Kidney (tissue), 14 donors: ENCODE measurements around the gene SQOR. TPM values are rescaled to one million over a fixed set of nuclear protein-coding genes. Genes with fewer than 3 reads are reported as not detected.

Source experiments
- DNase-seq, 5 donors: peaks; one replicate each; pipeline ENCODE4 v3.0.0-alpha.2; 2013 to 2020
- FAIRE-seq: peaks from 2 replicates; lab custom pipeline; 2012; peaks lifted over from hg19 to GRCh38; lab: Jason Lieb, UNC
- H3K27ac ChIP-seq, 2 donors: one replicate each; pipeline ENCODE4 v1.7.0; 2013; ENCODE audit warnings: low read depth in 2 of 2, low read length in 2 of 2, inconsistent platforms in 1 of 2
- H3K27me3 ChIP-seq: one replicate; pipeline ENCODE4 v1.7.1; 2013; ENCODE audit warnings: low read length, inconsistent platforms; ENCODE audit not compliant: control insufficient read depth, insufficient read depth
- H3K36me3 ChIP-seq, 3 donors: one replicate each; pipeline versions ENCODE4 v1.7.0 to v1.7.1; 2013; ENCODE audit warnings: low read length in 3 of 3, control low read depth in 1 of 3, inconsistent platforms in 1 of 3; ENCODE audit not compliant: insufficient read depth in 3 of 3, control insufficient read depth in 2 of 3
- H3K4me1 ChIP-seq, 3 donors: one replicate each; pipeline versions ENCODE4 v1.7.0 to v1.7.1; 2013; ENCODE audit warnings: low read length in 3 of 3, inconsistent platforms in 1 of 3, low read depth in 1 of 3; ENCODE audit not compliant: control insufficient read depth in 2 of 3, insufficient read depth in 2 of 3
- H3K4me3 ChIP-seq, 3 donors: one replicate each; pipeline versions ENCODE4 v1.7.0 to v1.8.1; 2013; ENCODE audit warnings: low read length in 3 of 3, control low read depth in 1 of 3, inconsistent platforms in 1 of 3
- H3K9ac ChIP-seq, 3 donors: one replicate each; pipeline versions ENCODE4 v1.7.0 to v1.7.1; 2013; ENCODE audit warnings: low read length in 3 of 3, control low read depth in 1 of 3, inconsistent platforms in 1 of 3
- H3K9me3 ChIP-seq, 3 donors: one replicate each; pipeline versions ENCODE4 v1.7.0 to v1.7.1; 2013; ENCODE audit warnings: low read length in 3 of 3, control low read depth in 1 of 3, inconsistent platforms in 1 of 3; ENCODE audit not compliant: control insufficient read depth in 2 of 3, insufficient read depth in 1 of 3
- CTCF ChIP-seq: IDR thresholded peaks from 3 replicates; pipeline ENCODE4 v1.5.1; 2012; ENCODE audit warnings: mild to moderate bottlenecking, moderate library complexity, borderline replicate concordance; ENCODE audit not compliant: insufficient read depth; ENCODE audit errors: extremely low read depth
- intact Hi-C: fragments of 100-400 bp; cut with DNase I; formaldehyde crosslinking; loops from one replicate; pipeline ENCODE4 v1.11.1; 2022
- polyA plus RNA-seq: library from polyadenylated mRNA; stranded (reverse); fragments of 350-450 nt; fragmentation: Illumina TruSeq; extraction: RNeasy Lipid Tissue Mini Kit (QIAGEN cat#74804); gene quantifications from one replicate; pipeline ENCODE4 v1.2.3, GENCODE V29; 2014; ENCODE audit warnings: low read depth, low replicate concordance; ENCODE audit not compliant: insufficient read depth
- total RNA-seq: library from RNA; stranded (reverse); fragmentation: NEBNext Ultra II Directional; extraction: Animal tissue kit (Norgen Biotek cat#: 25700); gene quantifications from one replicate; pipeline ENCODE4 v1.2.1, GENCODE V29; 2021
- donor health status: control.
- donor health status: control.
- donor health status: control.
- donor health status: control.
- donor health status: control.
- donor health status: DM: yes; HTN: yes; CAD: no.
- donor health status: Normal renal cell carcinoma (clear cell type).

Gene SQOR
- total and polyA plus RNA-seq, 2 donors from 2014 or later: 43.4 to 67.5 TPM

GRCh38 chr15:45594835-45595530, 39.8 kb upstream of the SQOR start:
- Histone ChIP-seq H3K27me3 (no peaks in the 10 kb centered on the region), H3K36me3 (peaks cover 0 to 13% (median 0%) of the 10 kb centered on the region in 3 donors), H3K4me1 (no peaks in the 10 kb centered on the region), H3K4me3 (no peak overlapping the region), H3K9me3 (no peaks in the 10 kb centered on the region), H3K9ac (no peak overlapping the region), H3K27ac (no peak overlapping the region)
- TF ChIP-seq CTCF: no peak
- DNase-seq (no peak), FAIRE-seq (no peak)
- intact Hi-C loops: no loop called here

- DNase-seq (no peak), FAIRE-seq (no peak)
- no peak for TF ChIP-seq CTCF
- intact Hi-C loops: no loop called here
- Histone ChIP-seq H3K27ac (no peak overlapping the region), H3K36me3 (peaks cover 0 to 9% (median 2%) of the 10 kb centered on the region in 3 donors), H3K9ac (no peak overlapping the region), H3K4me1 (no peaks in the 10 kb centered on the region), H3K9me3 (no peaks in the 10 kb centered on the region), H3K27me3 (no peaks in the 10 kb centered on the region), H3K4me3 (no peak overlapping the region)
Measured at GRCh38 chr15:45603881-45604280, 30.9 kb upstream of the SQOR start.

GRCh38 chr15:45604326-45604725, 30.5 kb upstream of the SQOR start:
- no peak for TF ChIP-seq CTCF
- no peak overlapping the region for H3K27ac ChIP-seq
- no peaks in the 10 kb centered on the region for H3K27me3 ChIP-seq
- no peak overlapping the region for H3K9ac ChIP-seq
- intact Hi-C loops: no loop called here
- H3K9me3 ChIP-seq: no peaks in the 10 kb centered on the region
- no peak overlapping the region for H3K4me3 ChIP-seq
- peaks cover 0 to 9% (median 2%) of the 10 kb centered on the region in 3 donors for H3K36me3 ChIP-seq
- H3K4me1 ChIP-seq: no peaks in the 10 kb centered on the region
- FAIRE-seq (no peak), DNase-seq (no peak)
